ENCODE data around the gene TP73.

The TP73 gene

GRCh38 chr1:3673381-3674099, 21.2 kb downstream of the TP73 start:
- no peak for DNase-seq

GRCh38 chr1:3674100-3675094, 22.1 kb downstream of the TP73 start:
- DNase-seq = no peak

DNA sequence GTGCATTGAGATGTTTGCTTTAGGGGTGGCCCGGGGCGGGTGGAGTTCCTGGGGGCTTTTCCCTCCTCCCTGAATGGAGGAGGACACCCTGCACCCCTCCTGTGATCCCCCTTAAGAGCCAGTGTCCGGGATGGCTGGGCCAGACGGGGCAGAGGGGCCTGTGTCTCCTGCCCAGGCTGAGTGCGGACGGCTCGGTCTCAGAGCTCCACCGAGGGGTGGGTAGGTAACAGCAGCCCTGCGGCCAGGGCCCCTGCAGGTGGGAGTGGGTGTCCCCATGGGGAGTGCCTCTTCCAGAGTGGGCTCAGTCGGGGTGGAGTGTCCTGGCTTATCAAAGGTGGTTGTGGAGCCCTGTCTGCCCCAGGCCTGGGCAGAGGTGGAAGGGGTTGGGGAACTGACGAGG, 23.1 kb downstream of the TP73 start:
- no peak for DNase-seq

DNA sequence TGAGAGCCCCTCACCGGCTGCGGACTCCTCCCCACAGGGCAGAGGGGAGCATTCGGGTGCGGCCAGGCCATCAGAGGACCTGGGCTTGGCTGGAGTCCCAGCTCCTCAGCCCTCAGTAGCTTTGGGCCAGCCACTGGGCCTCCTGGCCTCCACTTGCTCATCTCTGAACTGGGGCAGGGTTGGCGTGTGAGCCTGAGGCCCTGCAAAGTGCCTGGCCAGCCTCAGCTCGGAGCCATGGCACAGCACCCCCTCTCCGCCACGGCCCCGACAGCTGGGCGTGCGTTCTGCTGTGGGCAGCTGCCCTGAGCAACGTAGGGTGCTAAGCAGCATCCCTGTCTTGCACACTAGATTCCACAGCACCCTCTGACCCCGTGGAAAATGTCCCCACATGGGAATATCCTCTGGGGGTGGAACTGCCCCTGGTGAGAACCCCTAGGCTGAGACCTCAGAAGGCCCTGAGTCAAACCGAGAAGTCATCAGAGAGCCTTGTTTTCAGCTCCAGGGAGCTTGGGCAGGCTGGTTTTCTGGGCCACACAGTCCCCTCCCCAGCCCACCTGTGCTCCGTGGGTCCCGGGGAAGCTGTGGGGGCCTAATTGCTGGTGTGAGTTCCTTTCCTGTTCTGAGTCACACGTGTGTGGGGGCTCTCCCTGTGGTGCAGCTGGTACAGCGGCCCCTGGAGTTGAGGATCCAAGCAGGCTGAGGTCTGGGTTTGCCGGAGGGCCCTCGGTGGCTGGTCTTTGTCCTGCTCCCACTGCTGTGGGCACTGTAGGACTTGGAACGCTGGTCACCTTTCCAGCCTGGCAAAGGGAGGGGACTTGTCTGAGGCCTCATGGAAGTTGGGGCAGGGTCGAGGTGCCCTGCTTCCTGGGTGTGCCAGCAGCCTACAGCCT, 24.5 kb downstream of the TP73 start:
- no peak for DNase-seq

DNA sequence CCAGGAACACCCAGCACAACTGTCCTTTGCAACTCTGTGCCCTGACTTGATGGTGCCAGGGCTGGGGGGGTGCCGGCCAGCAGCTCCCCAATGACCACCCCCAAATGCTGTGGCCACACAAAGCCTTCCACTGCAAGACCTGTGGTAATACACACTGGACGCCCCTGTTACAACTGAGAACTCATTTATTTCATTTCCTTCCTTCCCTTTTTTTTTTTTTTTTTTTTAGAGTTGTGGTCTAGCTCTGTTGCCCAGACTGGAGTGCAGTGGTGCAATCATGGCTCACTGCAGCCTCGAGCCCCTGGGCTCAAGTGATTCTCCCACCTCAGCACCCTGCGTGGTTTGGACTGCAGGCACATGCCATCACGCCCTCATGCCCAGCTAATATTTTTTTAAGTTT, 25.2 kb downstream of the TP73 start:
- no peak for DNase-seq

- DNase-seq = no peak
These were observed 26.2 kb downstream of the TP73 start for GRCh38 chr1:3678361-3679097.

DNA sequence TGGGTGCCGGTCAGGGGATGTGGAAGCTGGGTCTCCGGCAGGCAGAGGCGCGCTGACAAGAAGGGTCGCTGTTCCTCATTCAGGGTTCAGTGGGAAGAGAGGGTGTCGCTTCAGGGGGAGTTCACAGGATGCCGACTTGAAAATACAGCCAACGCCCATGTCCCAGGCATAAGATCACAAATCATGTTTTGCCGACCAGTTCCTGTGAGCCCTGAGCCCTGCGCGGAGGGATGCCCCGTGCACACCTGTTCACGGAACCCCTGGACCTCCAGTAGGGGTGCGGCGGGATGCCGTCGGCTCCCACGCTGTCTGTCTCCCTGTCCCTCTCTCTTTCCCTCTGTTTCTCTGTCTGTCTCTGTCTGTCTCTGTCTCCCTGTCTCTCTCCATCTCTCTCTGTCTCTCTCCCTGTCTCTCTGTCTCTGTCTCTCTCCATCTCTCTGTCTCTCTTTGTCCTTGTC, 26.8 kb downstream of the TP73 start:
- no peak for DNase-seq

- no peak for DNase-seq
These were observed 27.6 kb downstream of the TP73 start for GRCh38 chr1:3679799-3680453.

DNA sequence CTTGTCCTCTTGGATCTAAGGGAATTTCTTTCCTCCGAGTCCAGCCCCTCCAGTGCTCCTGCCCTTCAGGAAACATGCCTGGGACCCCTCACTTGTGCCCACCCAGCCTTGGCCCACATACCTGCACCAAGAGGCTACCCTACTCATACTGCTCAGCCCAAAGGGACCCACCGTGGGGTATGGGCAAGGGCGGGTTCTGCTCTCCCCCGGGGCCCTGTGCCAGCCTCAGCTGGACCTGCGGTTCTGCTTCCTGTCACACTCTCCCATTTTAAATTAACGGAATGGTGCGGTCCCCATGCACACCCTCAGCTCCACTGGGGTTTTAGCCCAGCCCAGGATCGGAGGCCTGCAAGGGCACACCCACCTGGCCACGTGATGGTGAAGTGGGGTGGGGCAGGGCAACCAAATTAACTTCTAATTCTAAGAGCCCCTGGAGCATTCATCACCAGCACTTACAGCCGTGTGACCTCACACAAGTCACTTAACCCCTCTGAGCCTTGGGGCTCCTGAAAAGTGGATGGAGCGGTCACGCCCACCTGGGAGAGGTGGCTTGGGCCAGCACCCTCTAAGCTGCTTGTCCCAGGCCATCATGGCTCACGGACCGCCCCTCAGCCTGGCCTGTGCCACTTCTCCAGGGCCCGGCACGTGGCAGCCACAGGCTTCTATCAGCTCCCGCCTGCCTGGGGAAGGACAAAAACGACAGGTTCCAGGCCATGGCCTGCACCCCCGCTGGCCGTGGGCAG, 28.3 kb downstream of the TP73 start:
- no peak for DNase-seq

- no peak for DNase-seq
These were observed 29.0 kb downstream of the TP73 start for GRCh38 chr1:3681231-3681897.

DNA sequence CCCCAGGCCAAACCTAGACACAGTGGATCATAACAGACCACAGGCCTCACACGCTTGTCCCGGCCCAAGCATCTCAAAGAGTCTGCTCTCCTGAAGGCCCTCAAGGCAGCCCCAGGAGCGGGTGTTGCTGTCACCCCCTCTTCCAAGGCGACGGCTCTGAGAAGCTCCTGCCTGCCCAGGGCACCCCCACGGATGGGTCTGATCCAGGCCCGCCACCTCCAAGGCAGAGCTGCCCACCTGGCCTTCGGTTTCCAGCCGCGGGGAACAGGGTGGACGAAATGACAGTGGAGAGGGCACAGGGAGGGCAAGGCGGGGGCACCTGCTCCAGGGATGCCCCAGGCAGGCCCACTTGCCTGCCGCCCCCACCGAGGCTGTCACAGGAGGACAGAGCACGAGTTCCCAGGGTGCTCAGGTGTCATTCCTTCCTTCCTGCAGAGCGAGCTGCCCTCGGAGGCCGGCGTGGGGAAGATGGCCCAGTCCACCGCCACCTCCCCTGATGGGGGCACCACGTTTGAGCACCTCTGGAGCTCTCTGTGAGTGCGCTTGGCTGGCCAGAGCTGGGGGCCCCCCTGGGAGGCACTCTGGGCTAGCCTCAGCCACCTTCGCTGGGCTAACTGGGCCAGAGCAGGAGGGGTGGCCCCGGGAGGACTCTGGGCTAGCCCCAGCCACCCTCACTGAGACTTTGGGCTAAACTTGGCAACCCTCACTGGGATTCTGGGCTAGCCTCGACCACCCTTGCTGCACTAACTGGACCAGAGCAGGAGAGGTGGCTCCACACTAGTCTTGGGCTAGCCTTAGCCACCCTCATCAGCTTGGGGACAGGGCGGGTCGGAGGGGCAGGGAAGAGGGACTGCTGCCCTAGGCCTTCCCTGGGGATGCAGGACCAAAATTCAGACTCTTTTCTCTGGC, 29.8 kb downstream of the TP73 start:
- DNase-seq = no peak

- no peak for DNase-seq
These were observed 30.9 kb downstream of the TP73 start for GRCh38 chr1:3683197-3683596.

DNA sequence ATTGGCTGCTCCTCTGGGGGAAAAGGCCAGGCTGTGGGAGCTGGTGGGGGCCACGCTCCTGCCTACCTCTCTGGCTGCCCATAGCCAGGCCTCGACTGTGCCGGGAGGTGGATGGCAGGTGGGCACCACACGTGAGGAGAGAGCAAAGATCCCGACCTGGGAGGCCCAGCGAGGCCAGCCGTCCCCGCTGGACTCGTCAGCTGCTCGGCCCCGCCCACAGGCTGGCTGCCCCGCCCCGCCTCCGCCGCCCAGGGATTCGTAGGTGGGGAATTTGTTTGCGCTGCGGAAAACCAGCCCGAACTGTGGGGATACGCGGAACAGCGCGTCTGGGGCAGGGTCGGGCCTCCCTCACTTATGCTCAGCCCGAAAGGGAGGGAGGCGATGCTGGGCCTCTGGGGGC, 31.7 kb downstream of the TP73 start:
- DNase-seq = no peak

- DNase-seq = no peak
These were observed 32.9 kb downstream of the TP73 start for GRCh38 chr1:3685222-3685621.

DNA sequence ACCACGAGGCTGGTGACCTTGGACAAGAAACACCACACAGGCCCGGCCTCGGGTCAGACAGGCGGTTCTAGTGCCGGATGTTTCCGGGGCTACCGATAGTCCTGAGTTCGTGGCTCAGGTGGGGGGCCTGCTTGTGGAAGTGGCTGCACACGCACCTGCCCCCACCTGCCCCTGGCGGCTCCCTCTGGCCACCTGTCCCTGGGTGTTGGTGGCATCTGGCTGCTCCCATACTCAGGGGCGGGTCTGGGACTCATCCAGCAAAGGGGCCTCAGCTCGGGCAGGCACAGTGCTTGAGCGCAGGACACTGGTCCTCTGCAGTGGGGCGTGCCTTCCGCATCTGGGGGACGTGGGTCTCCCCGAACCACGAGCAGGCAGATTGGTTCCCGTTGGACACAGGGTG, 33.6 kb downstream of the TP73 start:
- DNase-seq = no peak

DNA sequence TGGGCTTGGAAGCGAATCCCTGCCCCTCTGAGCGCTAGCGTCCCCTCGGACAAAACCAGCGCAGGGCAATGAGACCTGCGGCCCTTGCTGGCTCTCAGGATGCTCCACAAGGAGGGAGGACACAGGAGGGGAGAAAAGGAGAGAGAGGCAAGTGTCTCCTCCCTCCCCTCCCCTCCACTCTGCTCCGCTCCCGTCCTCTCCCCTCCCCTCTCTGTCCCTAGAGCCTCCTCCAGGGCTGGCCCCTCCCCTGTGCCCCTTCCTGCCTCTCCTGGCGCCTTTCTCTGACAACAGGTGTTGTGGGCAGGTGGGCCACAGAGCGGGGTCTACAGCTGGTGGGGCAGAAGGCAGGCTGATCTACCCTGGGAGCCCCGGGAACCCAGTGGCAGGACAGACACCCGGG, 35.2 kb downstream of the TP73 start:
- no peak for DNase-seq

- DNase-seq = no peak
These were observed 36.2 kb downstream of the TP73 start for GRCh38 chr1:3688356-3689137.

GRCh38 chr1:3689138-3689750, 36.9 kb downstream of the TP73 start:
- no peak for DNase-seq
